Measurements from ENCODE around the gene ACACA.

DNA sequence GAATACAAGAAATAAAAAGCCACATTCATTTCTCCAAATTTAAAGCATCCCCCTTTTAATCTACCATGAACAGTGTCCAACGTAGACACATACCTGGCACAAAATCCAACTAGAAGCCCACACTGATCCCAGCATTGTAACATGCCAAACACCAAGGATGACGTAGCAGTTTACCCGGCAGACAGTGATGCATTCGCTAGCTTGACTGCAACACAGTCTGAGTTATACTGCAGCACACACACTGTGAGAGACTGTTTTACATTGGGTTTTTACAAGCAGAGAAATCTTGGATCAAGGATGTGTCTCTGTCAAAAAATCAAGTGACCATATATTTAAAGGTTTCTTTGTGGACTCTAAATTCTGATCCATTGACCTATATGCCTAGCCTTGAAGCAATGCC, 105.3 kb downstream of the ACACA start:
- TF ChIP-seq, protein P1, sequence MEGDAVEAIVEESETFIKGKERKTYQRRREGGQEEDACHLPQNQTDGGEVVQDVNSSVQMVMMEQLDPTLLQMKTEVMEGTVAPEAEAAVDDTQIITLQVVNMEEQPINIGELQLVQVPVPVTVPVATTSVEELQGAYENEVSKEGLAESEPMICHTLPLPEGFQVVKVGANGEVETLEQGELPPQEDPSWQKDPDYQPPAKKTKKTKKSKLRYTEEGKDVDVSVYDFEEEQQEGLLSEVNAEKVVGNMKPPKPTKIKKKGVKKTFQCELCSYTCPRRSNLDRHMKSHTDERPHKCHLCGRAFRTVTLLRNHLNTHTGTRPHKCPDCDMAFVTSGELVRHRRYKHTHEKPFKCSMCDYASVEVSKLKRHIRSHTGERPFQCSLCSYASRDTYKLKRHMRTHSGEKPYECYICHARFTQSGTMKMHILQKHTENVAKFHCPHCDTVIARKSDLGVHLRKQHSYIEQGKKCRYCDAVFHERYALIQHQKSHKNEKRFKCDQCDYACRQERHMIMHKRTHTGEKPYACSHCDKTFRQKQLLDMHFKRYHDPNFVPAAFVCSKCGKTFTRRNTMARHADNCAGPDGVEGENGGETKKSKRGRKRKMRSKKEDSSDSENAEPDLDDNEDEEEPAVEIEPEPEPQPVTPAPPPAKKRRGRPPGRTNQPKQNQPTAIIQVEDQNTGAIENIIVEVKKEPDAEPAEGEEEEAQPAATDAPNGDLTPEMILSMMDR (conservative IDR thresholded peaks at IDR 0.05; ENCODE audit: low read depth in 2 of 2), result no peak
- TF ChIP-seq, protein P2, sequence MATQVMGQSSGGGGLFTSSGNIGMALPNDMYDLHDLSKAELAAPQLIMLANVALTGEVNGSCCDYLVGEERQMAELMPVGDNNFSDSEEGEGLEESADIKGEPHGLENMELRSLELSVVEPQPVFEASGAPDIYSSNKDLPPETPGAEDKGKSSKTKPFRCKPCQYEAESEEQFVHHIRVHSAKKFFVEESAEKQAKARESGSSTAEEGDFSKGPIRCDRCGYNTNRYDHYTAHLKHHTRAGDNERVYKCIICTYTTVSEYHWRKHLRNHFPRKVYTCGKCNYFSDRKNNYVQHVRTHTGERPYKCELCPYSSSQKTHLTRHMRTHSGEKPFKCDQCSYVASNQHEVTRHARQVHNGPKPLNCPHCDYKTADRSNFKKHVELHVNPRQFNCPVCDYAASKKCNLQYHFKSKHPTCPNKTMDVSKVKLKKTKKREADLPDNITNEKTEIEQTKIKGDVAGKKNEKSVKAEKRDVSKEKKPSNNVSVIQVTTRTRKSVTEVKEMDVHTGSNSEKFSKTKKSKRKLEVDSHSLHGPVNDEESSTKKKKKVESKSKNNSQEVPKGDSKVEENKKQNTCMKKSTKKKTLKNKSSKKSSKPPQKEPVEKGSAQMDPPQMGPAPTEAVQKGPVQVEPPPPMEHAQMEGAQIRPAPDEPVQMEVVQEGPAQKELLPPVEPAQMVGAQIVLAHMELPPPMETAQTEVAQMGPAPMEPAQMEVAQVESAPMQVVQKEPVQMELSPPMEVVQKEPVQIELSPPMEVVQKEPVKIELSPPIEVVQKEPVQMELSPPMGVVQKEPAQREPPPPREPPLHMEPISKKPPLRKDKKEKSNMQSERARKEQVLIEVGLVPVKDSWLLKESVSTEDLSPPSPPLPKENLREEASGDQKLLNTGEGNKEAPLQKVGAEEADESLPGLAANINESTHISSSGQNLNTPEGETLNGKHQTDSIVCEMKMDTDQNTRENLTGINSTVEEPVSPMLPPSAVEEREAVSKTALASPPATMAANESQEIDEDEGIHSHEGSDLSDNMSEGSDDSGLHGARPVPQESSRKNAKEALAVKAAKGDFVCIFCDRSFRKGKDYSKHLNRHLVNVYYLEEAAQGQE (IDR thresholded peaks at IDR 0.05; ENCODE audit: unreplicated experiment), result no peak
- no peak for TF ChIP-seq JUNB (IDR thresholded peaks at IDR 0.05; ENCODE audit: unreplicated experiment)
- no peak for TF ChIP-seq EZH2 (IDR thresholded peaks at IDR 0.05; ENCODE audit: low read depth, unreplicated experiment)
- no peak for TF ChIP-seq CREB1 (CRISPR knock-in tag; IDR thresholded peaks at IDR 0.05; ENCODE audit: low read depth)
- TF ChIP-seq POLR2AphosphoS5 (IDR thresholded peaks at IDR 0.05; ENCODE audit: low read depth), result no peak
- TF ChIP-seq, protein P3, sequence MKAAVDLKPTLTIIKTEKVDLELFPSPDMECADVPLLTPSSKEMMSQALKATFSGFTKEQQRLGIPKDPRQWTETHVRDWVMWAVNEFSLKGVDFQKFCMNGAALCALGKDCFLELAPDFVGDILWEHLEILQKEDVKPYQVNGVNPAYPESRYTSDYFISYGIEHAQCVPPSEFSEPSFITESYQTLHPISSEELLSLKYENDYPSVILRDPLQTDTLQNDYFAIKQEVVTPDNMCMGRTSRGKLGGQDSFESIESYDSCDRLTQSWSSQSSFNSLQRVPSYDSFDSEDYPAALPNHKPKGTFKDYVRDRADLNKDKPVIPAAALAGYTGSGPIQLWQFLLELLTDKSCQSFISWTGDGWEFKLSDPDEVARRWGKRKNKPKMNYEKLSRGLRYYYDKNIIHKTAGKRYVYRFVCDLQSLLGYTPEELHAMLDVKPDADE (IDR thresholded peaks at IDR 0.05), result no peak
- no peak for TF ChIP-seq NANOG (IDR thresholded peaks at IDR 0.05; ENCODE audit: borderline replicate concordance)
- no peak for TF ChIP-seq EZH2phosphoT487 (IDR thresholded peaks at IDR 0.05; ENCODE audit: unreplicated experiment)

Measured in GM23338 (cell line).